Activated naive CD4-positive, alpha-beta T cell treated with anti-CD3 and anti-CD28 coated beads, Interleukin-2, amount 50 U/mL, for 72 hours (primary cell): Measurements from ENCODE around the gene UBXN1. TPM values are rescaled to one million over a fixed set of nuclear protein-coding genes. Genes with fewer than 3 reads are reported as not detected.
A peak's percentile ranks its signal among the peaks of the same experiment; 100 is the strongest.

Experiments
- ATAC-seq, 2 donors: fragments of 150-1000 bp; cut with Tn5 transposase; 2 replicates each; pipeline ENCODE4 v1.10.0; 2021; ENCODE audit warnings: mild to moderate bottlenecking in 2 of 2, moderate library complexity in 2 of 2
- DNase-seq, 2 donors: peaks; one replicate each; pipeline ENCODE4 v3.0.0; 2021 to 2022; ENCODE audit warnings: low spot score in 2 of 2
- H3K27ac Mint-ChIP-seq, 2 donors: one replicate each; pipeline ENCODE4 v1.8.0; 2022; ENCODE audit warnings: mild to moderate bottlenecking in 2 of 2, mixed read lengths in 2 of 2
- H3K36me3 Mint-ChIP-seq, 2 donors: one replicate each; pipeline ENCODE4 v1.8.0; 2022; ENCODE audit warnings: mixed read lengths in 2 of 2
- H3K9me3 Mint-ChIP-seq, 2 donors: one replicate each; pipeline ENCODE4 v1.8.0; 2022; ENCODE audit warnings: mixed read lengths in 2 of 2
- total RNA-seq, 2 donors: library from RNA; stranded (reverse); gene quantifications; one replicate each; pipeline ENCODE4 v1.2.3, GENCODE V29; 2022

Gene UBXN1
- total RNA-seq = 100 to 1,000 TPM in 1 of 2 donors, 10 to 100 TPM in 1; 97.2 to 129 TPM

DNA sequence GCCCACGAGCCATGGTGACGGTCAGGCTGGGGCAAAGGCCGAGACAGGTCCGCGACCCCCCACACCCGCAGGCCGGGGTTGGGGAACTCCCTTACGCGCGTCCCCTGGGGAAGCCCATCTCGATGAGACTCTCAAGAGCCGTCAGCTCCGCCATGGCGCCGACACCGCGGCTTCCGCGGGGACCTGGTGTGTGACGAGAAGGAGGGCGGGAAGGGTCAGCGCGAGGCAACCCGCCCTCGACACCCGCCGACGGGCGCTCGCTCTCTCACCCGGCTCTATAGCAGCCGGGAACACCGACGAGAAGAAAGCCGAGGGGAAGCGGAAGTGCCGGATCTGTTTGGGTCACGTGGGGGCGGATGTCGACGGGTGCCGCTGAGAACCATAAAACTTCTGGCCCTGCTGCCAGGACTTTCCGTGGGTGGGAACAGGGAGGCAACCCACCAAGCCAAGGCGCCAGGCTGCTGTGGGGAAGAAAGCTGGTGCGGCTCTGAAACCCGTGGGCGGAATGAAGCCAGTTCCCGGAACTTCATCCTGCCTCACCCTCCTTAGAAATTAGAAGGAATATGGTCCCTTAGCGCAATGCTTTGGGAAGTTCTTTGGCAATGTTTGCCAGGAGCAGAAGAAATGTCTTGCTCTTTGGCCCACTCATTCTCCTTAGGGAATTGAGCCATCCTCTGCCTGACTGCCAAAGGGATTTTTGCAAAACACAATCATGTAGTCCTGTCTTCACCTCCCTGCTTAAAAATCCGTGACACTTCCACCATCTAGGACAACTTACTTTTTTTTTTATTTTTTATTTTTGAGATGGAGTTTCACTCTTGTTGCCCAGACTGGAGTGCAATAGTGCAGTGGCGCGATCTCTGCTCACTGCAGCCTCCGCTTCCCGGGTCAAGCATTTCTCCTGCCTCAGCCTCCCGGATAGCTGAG, at the start of gene UBXN1:
Gene UBXN1, minus strand, starts transcription at position 304 of the 927 bp plus-strand sequence. Its CDS starts 150 bp downstream, at position 154.
- no peaks in the 10 kb centered on the region for H3K9me3 Mint-ChIP-seq
- peak; percentile 82 to 85 for DNase-seq
- H3K27ac Mint-ChIP-seq = peak within 1 kb of the TSS; percentile 91 to 97
- H3K36me3 Mint-ChIP-seq = peaks cover 15 to 19% of the 10 kb centered on the region in 2 donors
- ATAC-seq = peak; percentile 89 to 91

GRCh38 chr11:62728171-62728988, 49.5 kb upstream of the UBXN1 start, which contains the start of gene TTC9C:
Gene TTC9C, plus strand, starts transcription at chr11:62728486. Its CDS starts 363 bp downstream, at chr11:62728849.
- DNase-seq = peak; percentile 68 to 79
- no peaks in the 10 kb centered on the region for H3K9me3 Mint-ChIP-seq
- H3K27ac Mint-ChIP-seq = peak within 1 kb of the TSS; percentile 93 to 99
- peaks cover 45 to 51% of the 10 kb centered on the region in 2 donors for H3K36me3 Mint-ChIP-seq
- peak; percentile 39 to 48 for ATAC-seq

DNA sequence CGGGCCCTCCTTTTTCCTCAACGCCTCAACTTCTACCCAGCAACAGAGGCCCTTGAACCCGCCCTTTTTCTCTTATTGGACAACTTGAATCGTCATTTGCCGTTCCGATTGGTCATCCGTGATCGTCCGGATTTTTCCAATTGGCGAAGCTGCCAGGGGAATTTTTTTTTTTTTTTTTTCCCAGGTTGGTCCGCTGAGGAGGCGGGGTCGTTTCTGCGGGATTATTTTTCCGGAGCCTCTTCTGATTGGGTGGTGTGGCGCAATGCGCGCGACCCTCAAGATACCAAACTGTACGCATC, 48.9 kb upstream of the UBXN1 start:
- ATAC-seq (peak; percentile 67 to 70), DNase-seq (peak; percentile 77 to 89)
- Mint-ChIP-seq H3K9me3 (no peaks in the 10 kb centered on the region), H3K36me3 (peaks cover 46 to 53% of the 10 kb centered on the region in 2 donors), H3K27ac (peak overlapping the region; percentile 93 to 99)

DNA sequence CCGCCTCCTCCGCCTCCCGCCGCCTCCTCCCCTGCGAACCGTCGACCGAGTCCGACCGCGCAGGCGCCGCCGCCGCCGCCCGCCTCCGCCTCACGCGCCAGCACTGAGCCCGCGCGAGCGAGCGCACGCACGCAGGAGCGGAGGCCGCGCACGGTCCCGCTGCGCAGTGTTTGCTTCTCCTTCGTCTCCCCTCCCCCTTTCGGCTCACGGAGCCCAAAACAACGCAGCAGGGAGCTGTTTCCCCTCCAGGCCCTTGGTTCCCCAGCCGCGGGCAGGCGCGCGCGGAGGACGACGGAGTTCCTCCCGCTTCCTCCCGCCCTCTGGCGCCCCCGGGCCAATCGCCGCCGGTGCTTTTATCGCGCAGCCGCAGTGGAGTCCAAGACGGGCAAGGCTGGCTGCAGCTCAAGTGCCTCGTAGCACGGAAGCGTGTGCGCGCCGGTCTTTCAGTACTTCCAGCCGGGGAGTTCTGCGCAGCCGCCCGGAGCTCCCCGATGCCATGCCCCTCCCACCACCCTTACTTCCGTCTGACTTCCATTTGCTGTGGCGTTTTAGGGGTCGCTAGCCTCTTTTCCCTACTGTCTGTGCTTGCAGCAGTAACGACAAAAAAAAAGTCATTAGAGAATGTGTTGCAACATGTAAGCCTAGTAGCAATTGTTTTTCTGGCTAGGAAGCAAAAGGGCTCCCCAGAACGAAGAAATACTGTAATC, 48.4 kb upstream of the UBXN1 start, which contains the start of gene HNRNPUL2:
Gene HNRNPUL2, minus strand, starts transcription at position 293 of the 707 bp plus-strand sequence. CDS start 301 bp downstream, outside the sequence.
- ATAC-seq = peak; percentile 85 to 89
- DNase-seq = peak; percentile 97 to 99
- peak within 1 kb of the TSS; percentile 93 to 99 for H3K27ac Mint-ChIP-seq
- H3K9me3 Mint-ChIP-seq = no peaks in the 10 kb centered on the region
- H3K36me3 Mint-ChIP-seq = peaks cover 51 to 58% of the 10 kb centered on the region in 2 donors

GRCh38 chr11:62726915-62727164, 48.0 kb upstream of the UBXN1 start:
- ATAC-seq = no peak
- H3K27ac Mint-ChIP-seq = peak overlapping the region; percentile 93 to 99
- no peak for DNase-seq
- no peaks in the 10 kb centered on the region for H3K9me3 Mint-ChIP-seq
- H3K36me3 Mint-ChIP-seq = peaks cover 56 to 62% of the 10 kb centered on the region in 2 donors

GRCh38 chr11:62726156-62726914, 47.5 kb upstream of the UBXN1 start:
- ATAC-seq = no peak
- H3K9me3 Mint-ChIP-seq = no peaks in the 10 kb centered on the region
- peaks cover 61 to 65% of the 10 kb centered on the region in 2 donors for H3K36me3 Mint-ChIP-seq
- peak in 1 of 2 donors; percentile 57 for DNase-seq
- peak overlapping the region; percentile 93 to 96 for H3K27ac Mint-ChIP-seq

DNA sequence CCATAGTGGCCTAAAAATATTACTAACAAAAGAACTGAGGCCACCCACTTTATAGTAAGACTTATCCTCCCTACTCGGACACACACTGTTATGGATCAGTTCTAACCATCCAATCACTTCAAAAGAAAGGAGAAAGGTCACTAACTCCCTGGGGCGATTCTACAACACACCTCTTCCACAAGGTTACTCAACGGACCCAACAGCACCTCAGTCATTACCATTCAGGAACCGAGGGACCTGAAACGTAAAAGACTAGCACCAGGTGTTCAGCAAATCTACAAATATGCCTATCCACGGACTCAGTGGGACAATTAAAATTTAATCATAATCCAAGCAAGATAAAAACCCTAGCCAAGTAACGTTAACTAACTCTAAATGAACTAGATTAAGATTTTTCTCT, 46.8 kb upstream of the UBXN1 start:
- Mint-ChIP-seq H3K9me3 (no peaks in the 10 kb centered on the region), H3K27ac (peak overlapping the region; percentile 93 to 96), H3K36me3 (peaks cover 67 to 69% of the 10 kb centered on the region in 2 donors)
- DNase-seq (no peak), ATAC-seq (no peak)

- no peak for DNase-seq
- Mint-ChIP-seq H3K36me3 (peaks cover 72 to 81% of the 10 kb centered on the region in 2 donors), H3K9me3 (no peaks in the 10 kb centered on the region), H3K27ac (peak overlapping the region; percentile 51 to 81)
- no peak for ATAC-seq
Measured at GRCh38 chr11:62724171-62724570, 45.3 kb upstream of the UBXN1 start.

GRCh38 chr11:62721994-62722393, 43.1 kb upstream of the UBXN1 start:
- ATAC-seq (no peak), DNase-seq (no peak)
- H3K36me3 Mint-ChIP-seq = peaks cover 68 to 85% of the 10 kb centered on the region in 2 donors
- peak overlapping the region; percentile 35 to 74 for H3K27ac Mint-ChIP-seq
- H3K9me3 Mint-ChIP-seq = no peaks in the 10 kb centered on the region

- Mint-ChIP-seq H3K27ac (peak overlapping the region in 1 of 2 donors; percentile 62), H3K36me3 (peaks cover 66 to 86% of the 10 kb centered on the region in 2 donors), H3K9me3 (no peaks in the 10 kb centered on the region)
- ATAC-seq (peak; percentile 14 to 41), DNase-seq (no peak)
Measured at GRCh38 chr11:62719302-62719978, 40.6 kb upstream of the UBXN1 start.

DNA sequence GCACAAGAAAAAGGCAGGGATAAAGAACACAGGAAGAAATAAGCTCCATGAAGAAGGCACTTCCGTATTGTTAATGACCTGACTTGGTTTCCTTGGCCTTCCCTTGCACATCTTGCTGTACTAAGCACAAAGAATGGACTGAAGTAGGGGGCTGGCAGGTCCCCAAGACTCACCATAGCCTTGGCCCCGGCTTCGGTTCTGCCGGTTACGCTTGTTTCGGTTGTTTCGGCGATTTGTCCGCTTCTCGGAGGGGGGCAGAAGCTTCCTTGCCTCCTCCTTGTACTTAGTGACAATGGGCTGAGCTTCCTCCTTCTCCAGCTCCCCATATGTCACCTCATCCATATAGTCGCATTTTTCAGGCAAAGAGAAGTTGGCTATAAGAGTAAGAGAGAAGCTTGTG, 37.9 kb upstream of the UBXN1 start:
- peak overlapping the region in 1 of 2 donors; percentile 60 for H3K27ac Mint-ChIP-seq

GRCh38 chr11:62716206-62716605, 37.3 kb upstream of the UBXN1 start:
- DNase-seq (no peak), ATAC-seq (no peak)
- Mint-ChIP-seq H3K36me3 (peaks cover 38 to 72% of the 10 kb centered on the region in 2 donors), H3K9me3 (no peaks in the 10 kb centered on the region), H3K27ac (peak overlapping the region; percentile 8 to 56)

More for the DNA sequence above, 37.9 kb upstream of the UBXN1 start:
- Mint-ChIP-seq H3K36me3 (peaks cover 44 to 74% of the 10 kb centered on the region in 2 donors), H3K9me3 (no peaks in the 10 kb centered on the region)
- ATAC-seq (no peak), DNase-seq (no peak)

DNA sequence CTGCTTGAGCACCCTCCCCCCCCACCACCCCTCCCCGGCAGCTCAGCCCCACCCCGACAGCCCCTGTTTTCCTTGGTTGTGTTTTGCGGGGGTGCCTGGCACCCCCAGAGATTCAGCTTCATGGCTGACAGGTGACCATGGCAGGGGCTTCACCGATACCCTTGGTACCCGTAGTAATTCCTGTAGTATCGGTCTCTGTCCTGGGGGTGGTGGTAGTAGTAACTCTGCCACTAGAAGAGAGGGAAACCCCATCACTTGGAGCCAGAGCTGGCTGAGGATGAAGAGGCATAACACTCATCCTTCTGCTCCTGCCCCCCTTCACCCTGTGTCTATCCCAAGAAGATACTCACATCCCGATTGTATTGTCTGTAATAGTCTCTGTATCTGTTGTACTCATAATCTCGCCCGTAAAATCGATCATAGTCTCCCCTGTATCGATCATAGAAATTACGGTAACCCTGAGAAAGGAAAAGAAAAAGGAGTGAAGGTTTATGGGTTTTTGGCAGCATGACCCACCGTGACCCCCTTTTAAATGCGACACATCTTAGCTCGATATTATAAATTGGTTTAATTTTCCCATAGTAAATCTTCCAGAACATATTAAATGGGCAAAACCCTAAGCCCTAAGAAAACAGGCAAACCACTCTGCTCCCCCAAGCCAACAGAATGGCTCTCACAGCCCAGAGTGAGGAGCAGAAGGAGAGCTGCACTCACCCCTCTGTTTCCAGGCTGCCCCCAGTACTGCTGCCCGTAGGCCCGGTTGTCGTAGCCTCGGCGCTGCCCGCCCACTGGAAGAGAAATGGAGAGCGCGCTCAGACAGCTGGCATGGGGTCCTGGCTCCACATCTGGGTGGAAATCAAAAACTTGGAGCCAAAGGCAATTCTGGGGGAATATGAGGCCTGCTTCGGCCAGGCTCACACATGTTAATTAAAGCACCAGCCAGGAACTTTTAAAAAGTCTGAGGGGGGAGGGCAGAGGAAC, 36.6 kb upstream of the UBXN1 start:
- H3K27ac Mint-ChIP-seq = peak overlapping the region; percentile 8 to 70
- DNase-seq = no peak
- H3K36me3 Mint-ChIP-seq = peaks cover 33 to 72% of the 10 kb centered on the region in 2 donors
- no peak for ATAC-seq
- H3K9me3 Mint-ChIP-seq = no peaks in the 10 kb centered on the region

GRCh38 chr11:62713343-62713742, 34.5 kb upstream of the UBXN1 start:
- ATAC-seq (no peak), DNase-seq (no peak)
- peaks cover 32 to 64% of the 10 kb centered on the region in 2 donors for H3K36me3 Mint-ChIP-seq

More at GRCh38 chr11:62713343-62713742, 34.5 kb upstream of the UBXN1 start:
- Mint-ChIP-seq H3K9me3 (no peaks in the 10 kb centered on the region), H3K27ac (peak overlapping the region; percentile 62 to 71)
